Choroid plexus epithelial cell (primary cell): ENCODE measurements around the gene KCNC3.
"Not testable (repeated sequence)": the region's sequence is repeated elsewhere in the genome, so short reads cannot be mapped to it uniquely, and the experiment has no call there.

Source experiments
- DNase-seq: peaks from one replicate; pipeline ENCODE4 v3.0.0-alpha.2; 2010; ENCODE audit warnings: low read depth
- H3K4me3 ChIP-seq: 2 replicates; pipeline ENCODE4 v1.5.1; 2011; ENCODE audit warnings: low read depth, mild to moderate bottlenecking, control low read depth, low read length, moderate library complexity
- CTCF ChIP-seq: conservative IDR thresholded peaks from 2 replicates; pipeline ENCODE4 v1.5.1; 2011; ENCODE audit warnings: low read depth, mild to moderate bottlenecking, control low read depth, inconsistent platforms, low read length, moderate library complexity

KCNC3 gene

GRCh38 chr19:50333737-50334617 is 4.8 kb upstream of the KCNC3 start:
- H3K4me3 ChIP-seq = peak overlapping the region; percentile 54
- no peak for DNase-seq
- TF ChIP-seq CTCF = no peak

GRCh38 chr19:50333235-50333736 is 4.1 kb upstream of the KCNC3 start:
- DNase-seq = peak; percentile 82
- peak; percentile 19 for TF ChIP-seq CTCF
- H3K4me3 ChIP-seq = peak overlapping the region; percentile 54

- H3K4me3 ChIP-seq = no peak overlapping the region
- no peak for DNase-seq
- TF ChIP-seq CTCF = no peak
Observed at GRCh38 chr19:50332244-50333038, 3.3 kb upstream of the KCNC3 start.

GRCh38 chr19:50331994-50332243 is 2.7 kb upstream of the KCNC3 start:
- H3K4me3 ChIP-seq = no peak overlapping the region
- TF ChIP-seq CTCF = no peak

GRCh38 chr19:50331221-50331993 is 2.2 kb upstream of the KCNC3 start:
- no peak overlapping the region for H3K4me3 ChIP-seq
- no peak for DNase-seq
- no peak for TF ChIP-seq CTCF

More at GRCh38 chr19:50331994-50332243, 2.7 kb upstream of the KCNC3 start:
- no peak for DNase-seq

- DNase-seq = peak; percentile 14
- TF ChIP-seq CTCF = no peak
- no peak overlapping the region for H3K4me3 ChIP-seq
Observed at GRCh38 chr19:50330365-50331078, 1.3 kb upstream of the KCNC3 start.

- not testable (repeated sequence) for DNase-seq, H3K4me3 ChIP-seq
Observed at GRCh38 chr19:50329926-50330294, 733 bp upstream of the KCNC3 start.
